ENCODE data around the gene ARMC7. TPM values are rescaled to one million over a fixed set of nuclear protein-coding genes. Genes with fewer than 3 reads are reported as not detected.
"Not testable (repeated sequence)": the region's sequence is repeated elsewhere in the genome, so short reads cannot be mapped to it uniquely, and the experiment has no call there.

ARMC7 gene
- polyA plus RNA-seq, 1 donor (not counting 4 experiments of a cell fraction or from before 2014, with no cell fraction given) = 4.2 TPM

DNA sequence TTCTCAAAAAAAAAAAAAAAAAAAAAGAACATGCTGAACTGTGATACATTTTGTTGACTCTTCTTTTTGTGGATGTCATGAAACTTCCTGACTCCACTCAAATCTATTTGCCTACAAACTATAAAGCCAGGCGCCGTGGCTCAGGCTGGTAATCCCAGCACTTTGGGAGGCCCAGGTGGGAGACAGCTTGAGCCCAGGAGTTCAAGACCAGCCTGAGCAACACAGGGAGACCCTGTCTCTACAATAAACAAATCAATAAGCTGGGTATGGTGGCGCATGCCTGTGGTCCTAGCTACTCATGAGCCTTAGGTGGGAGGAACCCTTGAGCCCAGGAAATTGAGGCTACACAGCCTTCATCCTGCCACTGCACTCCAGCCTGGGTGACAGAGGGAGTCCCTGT lies 23.2 kb downstream of the ARMC7 start:
- H3K4me3 ChIP-seq (ENCODE audit: control insufficient read depth in 2 of 3, extremely low read depth in 1 of 3, insufficient read depth in 2 of 3, low read depth in 1 of 3, low read length in 3 of 3) = no peak overlapping the region
- dilution Hi-C loops (cut with MboI; ENCODE audit: extremely low pct_ligation_motif_present, low sequenced_read_pairs) = no loop called here
- TF ChIP-seq EZH2 (IDR thresholded peaks at IDR 0.05; ENCODE audit: low read length) = no peak
- TF ChIP-seq, protein P1, sequence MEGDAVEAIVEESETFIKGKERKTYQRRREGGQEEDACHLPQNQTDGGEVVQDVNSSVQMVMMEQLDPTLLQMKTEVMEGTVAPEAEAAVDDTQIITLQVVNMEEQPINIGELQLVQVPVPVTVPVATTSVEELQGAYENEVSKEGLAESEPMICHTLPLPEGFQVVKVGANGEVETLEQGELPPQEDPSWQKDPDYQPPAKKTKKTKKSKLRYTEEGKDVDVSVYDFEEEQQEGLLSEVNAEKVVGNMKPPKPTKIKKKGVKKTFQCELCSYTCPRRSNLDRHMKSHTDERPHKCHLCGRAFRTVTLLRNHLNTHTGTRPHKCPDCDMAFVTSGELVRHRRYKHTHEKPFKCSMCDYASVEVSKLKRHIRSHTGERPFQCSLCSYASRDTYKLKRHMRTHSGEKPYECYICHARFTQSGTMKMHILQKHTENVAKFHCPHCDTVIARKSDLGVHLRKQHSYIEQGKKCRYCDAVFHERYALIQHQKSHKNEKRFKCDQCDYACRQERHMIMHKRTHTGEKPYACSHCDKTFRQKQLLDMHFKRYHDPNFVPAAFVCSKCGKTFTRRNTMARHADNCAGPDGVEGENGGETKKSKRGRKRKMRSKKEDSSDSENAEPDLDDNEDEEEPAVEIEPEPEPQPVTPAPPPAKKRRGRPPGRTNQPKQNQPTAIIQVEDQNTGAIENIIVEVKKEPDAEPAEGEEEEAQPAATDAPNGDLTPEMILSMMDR (optimal IDR thresholded peaks at IDR 0.05 in 1 of 3, IDR thresholded peaks at IDR 0.05 in 1 of 3, conservative IDR thresholded peaks at IDR 0.05 in 1 of 3; ENCODE audit: extremely low read depth in 1 of 3, insufficient read depth in 2 of 3, low read length in 3 of 3) = no peak
- no peaks in the 10 kb centered on the region for H3K9me1 ChIP-seq (ENCODE audit: control insufficient read depth, extremely low read depth, insufficient read depth, low read length)
- DNase-seq (ENCODE audit: low read depth, low spot score) (no peak), FAIRE-seq (no peak)
- H3K79me2 ChIP-seq (ENCODE audit: control insufficient read depth, insufficient read depth, low read length) = peaks cover 7% of the 10 kb centered on the region
- H3K27me3 ChIP-seq (ENCODE audit: control insufficient read depth, extremely low read depth, insufficient read depth, low read length) = no peaks in the 10 kb centered on the region
- H3K27ac ChIP-seq (ENCODE audit: control insufficient read depth, insufficient read depth, low read length) = no peak overlapping the region
- no peak overlapping the region for H3K4me2 ChIP-seq (ENCODE audit: control insufficient read depth, extremely low read depth, insufficient read depth, low read depth, low read length)
- H4K20me1 ChIP-seq (ENCODE audit: control insufficient read depth, extremely low read depth, insufficient read depth, low read length) = no peaks in the 10 kb centered on the region
- H3K9ac ChIP-seq (ENCODE audit: control insufficient read depth, extremely low read depth, insufficient read depth, low read length) = no peak overlapping the region
- H2AFZ ChIP-seq (ENCODE audit: control insufficient read depth, low read length) = no peak overlapping the region
- H3K9me3 ChIP-seq (ENCODE audit: control insufficient read depth, low read depth, low read length) = no peaks in the 10 kb centered on the region
- peaks cover 15 to 24% of the 10 kb centered on the region in 2 experiments for H3K36me3 ChIP-seq (ENCODE audit: control insufficient read depth in 2 of 2, extremely low read depth in 1 of 2, insufficient read depth in 2 of 2, low read length in 2 of 2)
- peaks cover 9% of the 10 kb centered on the region for H3K4me1 ChIP-seq (ENCODE audit: control insufficient read depth, extremely low read depth, insufficient read depth, low read length)

DNA sequence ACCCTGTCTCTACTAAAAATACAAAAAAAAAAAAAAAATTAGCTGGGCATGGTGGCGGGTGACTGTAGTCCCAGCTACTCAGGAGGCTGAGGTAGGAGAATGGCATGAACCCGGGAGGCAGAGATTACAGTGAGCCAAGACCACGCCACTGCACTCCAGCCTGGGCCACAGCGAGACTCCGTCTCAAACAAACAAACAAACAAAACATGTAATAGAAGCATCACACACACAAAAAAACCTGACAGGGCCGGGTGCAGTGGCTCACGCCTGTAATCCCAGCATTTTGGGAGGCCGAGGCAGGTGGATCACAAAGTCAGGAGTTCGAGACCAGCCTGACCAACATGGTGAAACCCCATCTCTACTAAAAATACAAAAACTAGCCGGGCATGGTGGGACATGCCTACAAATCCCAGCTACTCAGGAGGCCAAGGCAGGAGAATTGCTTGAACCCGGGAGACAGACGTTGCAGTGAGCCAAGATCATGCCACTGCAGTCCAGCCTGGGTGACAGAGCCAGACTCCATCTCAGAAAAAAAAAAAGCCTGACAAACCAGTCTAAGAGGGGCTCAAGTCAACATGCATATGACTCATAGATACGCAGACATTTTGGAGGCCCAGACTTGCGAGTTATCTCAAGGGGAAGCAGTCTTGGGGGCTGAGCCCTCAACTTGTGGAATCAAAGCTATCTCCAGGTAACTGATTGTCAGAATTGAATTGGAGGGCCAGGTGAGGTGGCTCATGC lies 24.0 kb downstream of the ARMC7 start:
- H3K9me1 ChIP-seq (ENCODE audit: control insufficient read depth, extremely low read depth, insufficient read depth, low read length); H3K79me2 ChIP-seq (ENCODE audit: control insufficient read depth, insufficient read depth, low read length); H3K4me1 ChIP-seq (ENCODE audit: control insufficient read depth, extremely low read depth, insufficient read depth, low read length); H3K27ac ChIP-seq (ENCODE audit: control insufficient read depth, insufficient read depth, low read length); H3K27me3 ChIP-seq (ENCODE audit: control insufficient read depth, extremely low read depth, insufficient read depth, low read length); DNase-seq (ENCODE audit: low read depth, low spot score); H3K4me3 ChIP-seq (ENCODE audit: control insufficient read depth in 2 of 3, extremely low read depth in 1 of 3, insufficient read depth in 2 of 3, low read depth in 1 of 3, low read length in 3 of 3); dilution Hi-C loops (cut with MboI; ENCODE audit: extremely low pct_ligation_motif_present, low sequenced_read_pairs); H3K9me3 ChIP-seq (ENCODE audit: control insufficient read depth, low read depth, low read length); H3K4me2 ChIP-seq (ENCODE audit: control insufficient read depth, extremely low read depth, insufficient read depth, low read depth, low read length); H3K9ac ChIP-seq (ENCODE audit: control insufficient read depth, extremely low read depth, insufficient read depth, low read length); FAIRE-seq; H2AFZ ChIP-seq (ENCODE audit: control insufficient read depth, low read length); H4K20me1 ChIP-seq (ENCODE audit: control insufficient read depth, extremely low read depth, insufficient read depth, low read length): not testable (repeated sequence)
- peaks cover 15 to 23% of the 10 kb centered on the region in 2 experiments for H3K36me3 ChIP-seq (ENCODE audit: control insufficient read depth in 2 of 2, extremely low read depth in 1 of 2, insufficient read depth in 2 of 2, low read length in 2 of 2)

DNA sequence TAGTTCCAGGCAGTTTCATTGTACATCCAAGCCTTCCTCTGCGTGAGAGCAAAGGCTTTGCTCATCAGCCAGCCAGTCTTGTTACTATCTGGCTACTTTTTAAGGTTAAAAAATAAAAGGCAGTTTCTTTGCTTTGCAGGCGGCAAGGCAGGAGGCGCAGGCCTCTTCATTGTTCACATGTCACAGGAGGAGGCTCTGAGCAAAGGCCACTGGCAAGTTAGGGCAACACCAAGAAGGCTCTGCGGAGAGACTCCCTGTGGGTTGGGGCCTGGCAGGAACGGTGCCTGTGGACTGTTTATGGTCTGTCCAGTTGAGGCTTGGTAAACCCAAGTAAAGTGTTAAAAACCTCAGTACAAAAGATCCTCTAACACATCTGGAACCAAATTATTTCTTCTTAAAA lies 25.7 kb downstream of the ARMC7 start:
- Histone ChIP-seq H3K27me3 (ENCODE audit: control insufficient read depth, extremely low read depth, insufficient read depth, low read length) (no peaks in the 10 kb centered on the region), H3K9me3 (ENCODE audit: control insufficient read depth, low read depth, low read length) (no peaks in the 10 kb centered on the region), H3K4me2 (ENCODE audit: control insufficient read depth, extremely low read depth, insufficient read depth, low read depth, low read length) (no peak overlapping the region), H3K36me3 (ENCODE audit: control insufficient read depth in 2 of 2, extremely low read depth in 1 of 2, insufficient read depth in 2 of 2, low read length in 2 of 2) (peaks cover 12 to 18% of the 10 kb centered on the region in 2 experiments), H3K4me3 (ENCODE audit: control insufficient read depth in 2 of 3, extremely low read depth in 1 of 3, insufficient read depth in 2 of 3, low read depth in 1 of 3, low read length in 3 of 3) (no peak overlapping the region), H3K9ac (ENCODE audit: control insufficient read depth, extremely low read depth, insufficient read depth, low read length) (no peak overlapping the region), H3K79me2 (ENCODE audit: control insufficient read depth, insufficient read depth, low read length) (peaks cover 4% of the 10 kb centered on the region), H3K9me1 (ENCODE audit: control insufficient read depth, extremely low read depth, insufficient read depth, low read length) (no peaks in the 10 kb centered on the region), H2AFZ (ENCODE audit: control insufficient read depth, low read length) (no peak overlapping the region), H3K27ac (ENCODE audit: control insufficient read depth, insufficient read depth, low read length) (no peak overlapping the region), H4K20me1 (ENCODE audit: control insufficient read depth, extremely low read depth, insufficient read depth, low read length) (no peaks in the 10 kb centered on the region), H3K4me1 (ENCODE audit: control insufficient read depth, extremely low read depth, insufficient read depth, low read length) (peaks cover 7% of the 10 kb centered on the region)
- DNase-seq (ENCODE audit: low read depth, low spot score) = no peak
- no peak for TF ChIP-seq EZH2 (IDR thresholded peaks at IDR 0.05; ENCODE audit: low read length)
- TF ChIP-seq, protein P1 (optimal IDR thresholded peaks at IDR 0.05 in 1 of 3, IDR thresholded peaks at IDR 0.05 in 1 of 3, conservative IDR thresholded peaks at IDR 0.05 in 1 of 3; ENCODE audit: extremely low read depth in 1 of 3, insufficient read depth in 2 of 3, low read length in 3 of 3) = no peak
- FAIRE-seq = no peak
- dilution Hi-C loops (cut with MboI; ENCODE audit: extremely low pct_ligation_motif_present, low sequenced_read_pairs) = no loop called here
